Loucy (cell line): ENCODE data around the gene HOMER3.

Experiments
- EZH2phosphoT487 ChIP-seq: fragments of 200-600 bp; IDR thresholded peaks from 2 replicates; pipeline ENCODE4 v1.6.1; 2018; ENCODE audit warnings: antibody characterized with exemption, mild to moderate bottlenecking, moderate library complexity, borderline replicate concordance
- TF ChIP-seq, protein P1 (sequence below): fragments of 200-600 bp; sonication (generic); conservative IDR thresholded peaks from 2 replicates; pipeline ENCODE4 v1.5.1; 2014; ENCODE audit warnings: mild to moderate bottlenecking, antibody characterized with exemption, low read length

DNA sequence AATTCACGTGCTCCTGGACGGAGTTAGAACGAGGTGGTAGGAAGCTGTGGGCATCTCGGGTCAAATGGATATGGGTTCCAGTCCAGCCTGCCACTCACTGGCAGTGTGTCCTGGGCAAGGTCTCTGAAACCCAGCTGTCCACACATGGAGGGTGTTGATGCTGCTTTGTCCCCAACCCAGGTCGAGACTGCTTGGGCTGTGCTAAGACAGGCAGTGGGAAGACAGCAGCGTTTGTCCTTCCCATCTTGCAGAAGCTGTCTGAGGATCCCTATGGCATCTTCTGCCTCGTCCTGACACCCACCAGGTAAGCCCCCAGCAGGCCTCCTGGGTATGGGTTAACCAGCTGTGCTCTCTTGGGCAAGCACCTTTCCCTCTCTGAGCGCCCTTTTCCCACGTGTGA, 20.6 kb downstream of the HOMER3 start:
- TF ChIP-seq, protein P1, sequence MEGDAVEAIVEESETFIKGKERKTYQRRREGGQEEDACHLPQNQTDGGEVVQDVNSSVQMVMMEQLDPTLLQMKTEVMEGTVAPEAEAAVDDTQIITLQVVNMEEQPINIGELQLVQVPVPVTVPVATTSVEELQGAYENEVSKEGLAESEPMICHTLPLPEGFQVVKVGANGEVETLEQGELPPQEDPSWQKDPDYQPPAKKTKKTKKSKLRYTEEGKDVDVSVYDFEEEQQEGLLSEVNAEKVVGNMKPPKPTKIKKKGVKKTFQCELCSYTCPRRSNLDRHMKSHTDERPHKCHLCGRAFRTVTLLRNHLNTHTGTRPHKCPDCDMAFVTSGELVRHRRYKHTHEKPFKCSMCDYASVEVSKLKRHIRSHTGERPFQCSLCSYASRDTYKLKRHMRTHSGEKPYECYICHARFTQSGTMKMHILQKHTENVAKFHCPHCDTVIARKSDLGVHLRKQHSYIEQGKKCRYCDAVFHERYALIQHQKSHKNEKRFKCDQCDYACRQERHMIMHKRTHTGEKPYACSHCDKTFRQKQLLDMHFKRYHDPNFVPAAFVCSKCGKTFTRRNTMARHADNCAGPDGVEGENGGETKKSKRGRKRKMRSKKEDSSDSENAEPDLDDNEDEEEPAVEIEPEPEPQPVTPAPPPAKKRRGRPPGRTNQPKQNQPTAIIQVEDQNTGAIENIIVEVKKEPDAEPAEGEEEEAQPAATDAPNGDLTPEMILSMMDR, result no peak
- no peak for TF ChIP-seq EZH2phosphoT487
